HG03432 (cell line): ENCODE measurements around the gene TRDMT1.

Source experiments
- ATAC-seq: cut with Tn5 transposase; IDR thresholded peaks from one replicate; pipeline ENCODE4 v1.9.1; 2021; ENCODE audit warnings: mild to moderate bottlenecking, moderate library complexity; ENCODE audit not compliant: unreplicated experiment

The TRDMT1 gene

GRCh38 chr10:17232276-17232960, 30.9 kb upstream of the TRDMT1 start:
- ATAC-seq = no peak

- ATAC-seq = no peak
Observed at GRCh38 chr10:17231788-17232187, 30.3 kb upstream of the TRDMT1 start.

GRCh38 chr10:17229967-17230682, 28.7 kb upstream of the TRDMT1 start:
- peak; percentile 51 for ATAC-seq

GRCh38 chr10:17229717-17229966, 28.2 kb upstream of the TRDMT1 start:
- ATAC-seq = no peak

GRCh38 chr10:17229016-17229716, 27.7 kb upstream of the TRDMT1 start:
- ATAC-seq = peak; percentile 29

- peak; percentile 41 for ATAC-seq
Observed at GRCh38 chr10:17228091-17229015, 26.9 kb upstream of the TRDMT1 start, which contains the start of gene VIM. VIM (plus strand) TSS chr10:17228241; CDS start chr10:17229423, 1,182 bp downstream.

GRCh38 chr10:17227367-17228090, 26.1 kb upstream of the TRDMT1 start:
- ATAC-seq = peak; percentile 29

GRCh38 chr10:17226891-17227303, 25.4 kb upstream of the TRDMT1 start:
- no peak for ATAC-seq

- ATAC-seq = no peak
Observed at GRCh38 chr10:17225808-17226207, 24.3 kb upstream of the TRDMT1 start.

- ATAC-seq = no peak
Observed at GRCh38 chr10:17222329-17222728, 20.9 kb upstream of the TRDMT1 start.

GRCh38 chr10:17220652-17221100, 19.2 kb upstream of the TRDMT1 start:
- no peak for ATAC-seq

- ATAC-seq = no peak
Observed at GRCh38 chr10:17219024-17219423, 17.6 kb upstream of the TRDMT1 start.

- ATAC-seq = no peak
Observed at GRCh38 chr10:17217631-17218232, 16.3 kb upstream of the TRDMT1 start.

- no peak for ATAC-seq
Observed at GRCh38 chr10:17216901-17217395, 15.5 kb upstream of the TRDMT1 start.

GRCh38 chr10:17216217-17216900, 14.9 kb upstream of the TRDMT1 start:
- ATAC-seq = peak; percentile 100

GRCh38 chr10:17215782-17216122, 14.3 kb upstream of the TRDMT1 start:
- ATAC-seq = no peak

- ATAC-seq = no peak
Observed at GRCh38 chr10:17214971-17215781, 13.7 kb upstream of the TRDMT1 start.

GRCh38 chr10:17214526-17214925, 13.1 kb upstream of the TRDMT1 start:
- ATAC-seq = no peak
